Cortex of kidney (tissue), 1 donor: ENCODE measurements around the gene PLEK.
"Not testable (repeated sequence)": the region's sequence is repeated elsewhere in the genome, so short reads cannot be mapped to it uniquely, and the experiment has no call there.

Experiments used
- DNase-seq: peaks from one replicate; lab custom pipeline; 2025; lab: John Stamatoyannopoulos, UW

Gene PLEK

DNA sequence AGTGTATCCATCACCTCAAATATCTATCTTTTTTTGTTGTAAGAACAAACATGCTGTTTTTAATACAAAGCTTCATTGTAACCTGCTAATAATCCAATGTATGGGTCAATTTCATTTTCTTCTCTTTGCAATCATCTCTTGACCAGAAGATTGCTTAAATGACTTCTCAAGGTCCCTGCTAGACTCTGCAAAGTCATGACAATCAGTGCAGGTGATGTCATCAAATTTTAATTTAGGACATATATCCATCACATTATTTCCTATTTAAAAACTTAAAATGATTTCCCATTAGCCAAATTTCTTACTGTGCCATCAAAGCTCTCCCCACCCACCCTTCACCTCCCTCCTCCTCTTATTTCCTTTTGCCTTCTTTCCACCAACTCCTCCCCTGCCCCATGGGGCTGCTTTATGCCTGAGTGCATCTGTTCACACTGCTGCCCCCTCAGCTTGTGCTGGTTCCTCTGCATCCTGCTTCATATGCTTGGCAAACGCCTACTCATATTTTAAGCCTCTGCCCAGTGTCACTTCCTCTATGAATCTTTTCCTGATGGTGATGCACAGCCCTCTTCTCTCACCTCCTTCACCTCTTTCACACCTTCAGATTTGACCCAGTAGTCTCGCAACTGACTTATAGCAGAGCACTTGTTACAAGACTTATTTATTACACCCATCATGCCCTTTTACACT is 20.3 kb downstream of the PLEK start:
- DNase-seq, result no peak

DNA sequence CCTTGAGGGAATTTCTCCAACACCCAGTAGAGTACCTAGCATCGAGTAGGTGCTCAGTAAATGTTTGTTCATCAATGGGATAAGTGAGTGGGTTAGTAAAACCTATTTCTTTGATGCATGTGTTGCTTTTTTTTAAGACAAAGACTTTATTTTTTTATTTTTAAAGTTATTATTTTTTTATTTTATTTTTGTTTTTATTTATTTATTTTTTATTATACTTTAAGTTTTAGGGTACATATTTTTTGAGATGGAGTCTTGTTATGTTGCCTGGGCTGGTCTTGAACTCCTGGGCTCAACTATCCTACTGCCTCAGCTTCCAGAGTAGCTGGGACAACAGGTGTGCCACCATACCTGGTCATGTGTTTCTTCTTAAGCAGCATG is 20.8 kb downstream of the PLEK start:
- no peak for DNase-seq

DNA sequence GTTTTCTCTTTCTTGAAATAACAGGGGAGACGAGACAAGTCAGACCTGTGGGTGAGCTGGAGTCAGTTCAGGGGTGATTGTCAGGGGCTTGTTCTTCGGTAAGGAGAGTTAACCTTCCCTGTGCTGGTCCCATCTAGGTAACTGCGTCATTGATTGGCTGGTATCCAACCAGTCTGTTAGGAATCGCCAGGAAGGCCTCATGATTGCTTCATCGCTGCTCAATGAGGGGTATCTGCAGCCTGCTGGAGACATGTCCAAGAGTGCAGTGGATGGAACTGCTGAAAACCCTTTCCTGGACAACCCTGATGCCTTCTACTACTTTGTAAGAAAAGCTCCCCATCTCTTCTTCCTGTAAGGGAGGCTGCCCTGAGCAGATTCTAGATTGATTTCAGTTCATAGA is 21.3 kb downstream of the PLEK start:
- no peak for DNase-seq

DNA sequence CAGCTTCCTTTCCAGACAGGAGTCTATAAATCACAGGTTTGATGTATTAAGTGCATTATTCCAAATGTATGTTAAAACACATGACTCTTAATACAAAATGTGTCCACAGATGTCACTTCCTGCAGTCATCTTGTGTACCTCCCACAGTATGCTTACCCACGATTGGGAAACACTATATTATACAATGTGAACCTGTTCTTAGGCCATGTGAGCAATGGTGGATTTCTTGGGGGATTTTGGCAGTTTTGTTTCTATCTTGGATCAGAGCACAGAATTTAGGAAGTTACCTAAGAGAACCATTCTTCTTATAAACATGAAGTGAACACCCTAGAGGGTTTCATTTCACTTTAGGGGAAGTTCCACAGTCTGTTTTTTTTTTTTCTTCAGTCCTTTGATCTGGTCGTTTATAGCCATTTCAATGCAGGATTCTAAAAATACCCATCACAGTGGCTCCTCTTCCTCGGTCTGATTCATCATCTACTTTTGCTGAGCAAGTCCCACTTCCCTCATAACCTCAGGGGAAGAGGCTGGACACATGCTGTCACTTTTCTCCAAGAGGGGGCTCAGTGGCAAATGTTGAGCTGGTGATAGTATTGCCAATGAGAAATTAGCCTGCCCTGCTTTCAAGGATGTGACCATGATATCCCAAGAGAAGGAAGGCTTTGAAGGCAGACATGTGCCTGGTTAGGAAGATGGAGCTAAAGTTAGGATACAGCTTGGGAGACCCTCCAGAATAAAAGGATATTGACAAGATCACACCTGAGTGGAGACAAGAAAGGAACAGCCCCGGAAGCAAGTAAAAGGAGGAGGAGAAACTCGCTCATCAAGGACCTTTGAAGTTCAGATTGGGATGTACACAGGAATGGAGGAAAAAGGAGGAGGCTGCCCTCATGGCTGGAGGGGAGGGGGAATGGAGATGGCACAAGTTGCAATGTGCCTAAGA is 22.6 kb downstream of the PLEK start:
- DNase-seq, result no peak

DNA sequence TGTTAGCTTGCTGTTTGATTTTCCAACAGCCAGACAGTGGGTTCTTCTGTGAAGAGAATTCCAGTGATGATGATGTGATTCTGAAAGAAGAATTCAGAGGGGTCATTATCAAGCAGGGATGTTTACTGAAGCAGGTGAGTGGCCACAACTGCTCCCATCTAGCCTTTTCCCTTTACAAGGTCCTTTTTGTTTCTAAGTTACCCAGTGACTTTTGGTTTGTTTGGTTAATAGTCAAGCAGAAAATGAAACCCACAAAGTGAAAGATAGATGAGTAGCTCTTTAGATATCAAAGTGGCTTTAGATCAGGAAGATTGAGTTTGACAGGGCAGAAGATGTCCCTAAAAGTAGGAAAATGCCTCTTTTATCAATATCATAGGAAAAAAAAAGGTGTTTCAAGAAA is 23.3 kb downstream of the PLEK start:
- no peak for DNase-seq

DNA sequence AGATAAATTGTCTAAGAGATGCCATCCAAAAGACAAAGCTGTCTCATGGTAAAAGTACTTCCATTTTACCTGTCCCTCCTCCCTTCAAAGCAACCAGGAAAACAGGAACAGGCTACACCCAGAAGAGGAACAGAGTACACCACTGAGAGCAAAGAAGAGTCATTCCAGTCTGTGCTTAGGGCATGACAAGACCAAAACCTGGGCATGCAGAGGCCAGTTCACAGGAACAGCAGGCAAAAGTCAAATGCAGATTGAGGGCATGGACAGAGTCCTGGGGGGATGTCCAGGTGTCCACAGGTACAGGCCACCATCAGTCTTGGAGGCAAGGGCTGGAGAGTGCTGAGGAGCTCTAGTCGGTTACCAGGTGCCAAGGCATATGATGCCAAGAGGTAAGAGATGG is 23.7 kb downstream of the PLEK start:
- DNase-seq, result no peak

DNA sequence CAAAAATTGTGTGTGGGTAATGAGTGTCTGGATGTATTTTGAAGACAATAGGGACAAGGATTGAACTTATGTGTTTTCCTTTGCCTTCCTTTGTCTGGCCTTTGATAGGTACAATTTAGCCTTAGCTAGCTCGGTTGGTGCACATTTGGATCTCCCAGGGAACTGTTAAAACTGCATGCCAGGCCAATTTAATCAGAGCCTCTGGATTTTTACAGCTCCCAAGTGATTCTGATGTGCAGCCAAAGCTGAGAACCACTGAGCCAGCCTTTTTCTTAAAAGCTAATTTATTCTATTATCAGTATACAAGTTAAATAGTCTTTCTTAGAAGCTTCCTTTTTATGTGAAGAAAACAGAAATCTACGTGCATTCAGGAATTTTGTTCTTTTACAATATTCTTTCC is 25.0 kb downstream of the PLEK start:
- DNase-seq, result no peak

DNA sequence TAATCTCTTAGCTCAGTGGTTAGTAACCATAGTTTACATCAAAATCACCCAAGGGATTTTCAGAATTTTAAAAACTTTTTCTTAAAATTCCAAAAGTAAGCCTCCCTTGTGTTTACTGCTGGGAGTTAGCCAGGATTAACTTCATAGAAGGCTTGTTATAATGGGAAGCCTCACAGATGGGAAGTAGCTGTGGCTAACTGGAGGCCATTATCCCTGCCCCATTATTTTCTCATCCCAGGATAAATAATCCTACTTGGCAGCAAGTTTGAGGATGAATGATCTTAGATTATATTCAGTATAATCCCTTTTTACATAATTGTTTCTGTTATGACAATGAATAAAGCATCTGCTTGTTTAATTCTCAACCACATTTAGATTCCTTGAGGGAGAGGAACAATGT is 25.5 kb downstream of the PLEK start:
- no peak for DNase-seq

DNA sequence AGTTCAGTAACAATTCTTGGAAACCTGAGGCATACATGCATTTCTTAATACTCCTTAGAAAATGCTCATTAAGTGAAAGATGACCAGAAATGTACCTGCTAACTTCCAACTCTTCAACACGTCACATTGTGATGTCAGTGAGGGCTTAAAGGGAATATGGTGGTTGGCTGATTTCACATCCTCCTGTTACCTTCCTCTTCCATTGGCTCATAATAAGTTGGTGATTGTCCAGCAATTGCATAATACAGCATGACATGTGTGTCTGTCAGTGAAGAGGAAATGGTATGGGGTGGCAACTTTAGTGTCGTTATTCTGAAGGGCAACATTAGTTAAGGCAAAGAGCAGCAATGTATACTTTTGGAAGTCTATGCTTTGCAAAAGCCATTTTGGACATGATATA is 26.0 kb downstream of the PLEK start:
- no peak for DNase-seq

DNA sequence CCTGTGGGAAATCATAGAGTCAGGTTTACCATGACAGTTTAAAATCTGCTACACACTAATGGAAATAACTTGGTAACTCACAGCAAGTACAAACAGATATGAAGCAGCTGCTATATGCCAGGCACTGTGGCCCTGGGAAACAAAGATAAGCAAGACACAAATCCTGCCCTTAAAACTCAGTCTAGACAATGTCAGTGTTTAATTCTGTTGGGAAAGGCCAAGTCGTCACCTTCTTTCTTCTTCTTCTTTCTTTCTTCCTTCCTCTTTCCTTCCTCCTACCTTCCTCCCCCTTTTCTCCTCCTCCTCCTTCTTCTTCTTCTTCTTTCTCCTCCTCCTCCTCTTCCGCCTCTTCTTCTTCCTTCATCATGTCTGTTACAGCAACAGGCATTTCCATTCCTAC is 26.8 kb downstream of the PLEK start:
- DNase-seq, result no peak

DNA sequence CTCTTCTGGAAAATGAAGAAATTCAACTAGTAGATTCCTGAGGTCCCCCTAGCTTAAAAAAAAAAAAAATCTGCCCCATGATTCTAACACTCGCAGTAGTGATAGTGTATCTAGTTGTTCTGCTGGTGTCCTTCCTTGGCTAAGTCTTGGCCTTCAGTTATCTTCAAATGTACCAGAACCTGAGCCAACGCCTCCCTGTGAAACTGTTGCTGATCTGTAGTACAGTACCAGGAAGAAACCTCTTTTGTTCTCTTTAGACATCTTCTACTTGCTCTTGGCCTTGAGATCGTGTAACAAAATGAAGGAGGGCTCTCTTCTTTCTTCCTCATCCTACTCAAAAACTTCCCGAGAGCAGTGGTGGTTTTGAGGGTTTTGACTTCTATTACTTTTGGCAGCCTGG is 31.0 kb downstream of the PLEK start:
- DNase-seq, result no peak

DNA sequence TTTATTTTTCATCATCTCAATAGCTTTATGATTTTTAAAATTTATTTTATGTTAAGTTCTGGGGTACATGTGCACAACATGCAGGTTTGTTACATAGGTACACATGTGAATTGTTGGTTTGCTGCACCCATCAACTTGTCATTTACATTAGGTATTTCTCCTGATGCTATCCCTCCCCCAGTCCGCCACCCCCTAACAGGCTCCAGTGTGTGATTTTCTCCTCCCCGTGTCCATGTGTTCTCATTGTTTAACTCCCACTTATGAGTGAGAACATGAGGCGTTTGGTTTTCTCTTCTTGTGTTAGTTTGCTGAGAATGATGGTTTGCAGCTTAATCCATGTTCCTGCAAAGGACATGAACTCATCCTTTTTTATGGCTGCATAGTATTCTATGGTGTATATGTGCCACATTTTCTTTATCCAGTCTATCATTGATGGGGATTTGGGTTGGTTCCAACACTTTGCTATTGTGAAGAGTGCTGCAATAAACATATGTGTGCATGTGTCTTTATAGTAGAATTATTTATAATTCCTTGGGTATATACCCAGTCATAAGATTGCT is 32.7 kb downstream of the PLEK start:
- DNase-seq, result not testable (repeated sequence)

DNA sequence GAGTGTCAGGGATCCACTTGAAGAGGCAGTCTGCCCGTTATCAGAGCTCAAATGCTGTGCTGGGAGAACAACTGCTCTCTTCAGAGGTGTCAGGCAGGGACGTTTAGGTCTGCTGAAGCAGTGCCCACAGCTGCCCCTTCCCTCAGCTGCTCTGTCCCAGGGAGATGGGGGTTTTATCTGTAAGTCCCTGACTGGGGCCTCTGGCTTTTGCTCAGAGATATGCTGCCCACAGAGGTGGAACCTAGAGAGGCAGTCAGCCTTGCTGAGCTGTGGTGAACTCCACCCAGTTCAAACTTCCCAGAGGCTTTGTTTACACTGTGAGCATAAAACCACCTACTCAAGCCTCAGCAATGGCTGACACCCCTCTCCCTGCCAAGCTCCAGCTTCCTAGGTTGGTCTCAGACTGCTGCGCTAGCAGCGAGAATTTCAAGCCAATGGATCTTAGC is 38.1 kb downstream of the PLEK start:
- no peak for DNase-seq

DNA sequence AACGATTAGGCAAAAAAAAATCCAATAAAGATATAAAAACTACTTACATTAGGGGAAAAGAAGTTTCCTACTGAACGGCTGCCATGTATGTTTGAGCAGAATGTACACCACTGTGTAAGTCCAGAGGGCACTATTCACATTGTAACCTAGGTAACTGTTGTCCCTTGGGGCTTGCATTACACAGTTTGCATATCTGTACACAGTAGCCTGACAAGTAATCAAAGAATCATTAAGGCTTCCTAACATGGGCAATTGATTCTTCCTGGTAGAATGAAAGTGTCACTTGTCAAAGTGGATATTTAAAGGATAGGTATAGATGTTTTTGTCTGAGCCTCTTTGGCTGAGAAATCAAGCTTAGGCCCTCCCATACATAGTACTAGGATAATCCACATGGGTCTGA is 39.1 kb downstream of the PLEK start:
- no peak for DNase-seq

DNA sequence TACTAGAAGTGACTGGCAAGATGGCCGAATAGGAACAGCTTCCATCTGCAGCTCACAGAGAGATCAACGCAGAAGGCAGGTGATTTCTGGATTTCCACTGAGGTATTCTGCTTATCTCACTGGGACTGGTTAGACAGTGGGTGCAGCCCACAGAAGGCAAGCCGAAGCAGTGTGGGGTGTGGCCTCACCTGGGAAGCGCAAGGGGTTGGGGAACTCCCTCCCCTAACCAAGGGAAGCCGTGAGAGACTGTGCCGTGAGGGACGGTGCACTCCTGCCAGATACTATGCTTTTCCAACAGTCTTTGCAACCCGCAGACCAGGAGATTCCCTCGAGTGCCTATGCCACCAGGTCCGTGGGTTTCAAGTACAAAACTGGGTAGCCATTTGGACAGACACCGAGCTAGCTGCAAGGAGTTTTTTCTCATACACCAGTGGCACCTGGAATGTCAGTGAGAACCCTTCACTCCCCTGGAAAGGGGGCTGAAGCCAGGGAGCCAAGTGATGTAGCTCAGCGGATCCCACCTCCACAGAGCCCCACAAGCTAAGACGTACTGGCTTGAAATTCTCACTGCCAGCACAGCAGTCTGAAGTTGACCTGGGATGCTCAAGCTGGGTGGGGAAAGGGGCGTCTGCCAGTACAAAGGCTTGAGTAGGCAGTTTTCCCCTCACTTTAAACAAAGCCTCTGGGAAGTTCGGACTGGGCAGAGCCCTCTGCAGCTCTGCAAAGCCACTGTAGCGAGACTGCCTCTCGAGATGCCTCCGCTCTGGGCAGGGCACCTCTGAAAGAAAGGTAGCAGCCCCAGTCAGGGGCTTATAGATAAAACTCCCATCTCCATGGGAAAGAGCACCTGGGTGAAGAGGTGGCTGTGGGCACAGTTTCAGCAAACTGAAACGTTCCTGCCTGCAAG is 40.1 kb downstream of the PLEK start:
- DNase-seq, result no peak

DNA sequence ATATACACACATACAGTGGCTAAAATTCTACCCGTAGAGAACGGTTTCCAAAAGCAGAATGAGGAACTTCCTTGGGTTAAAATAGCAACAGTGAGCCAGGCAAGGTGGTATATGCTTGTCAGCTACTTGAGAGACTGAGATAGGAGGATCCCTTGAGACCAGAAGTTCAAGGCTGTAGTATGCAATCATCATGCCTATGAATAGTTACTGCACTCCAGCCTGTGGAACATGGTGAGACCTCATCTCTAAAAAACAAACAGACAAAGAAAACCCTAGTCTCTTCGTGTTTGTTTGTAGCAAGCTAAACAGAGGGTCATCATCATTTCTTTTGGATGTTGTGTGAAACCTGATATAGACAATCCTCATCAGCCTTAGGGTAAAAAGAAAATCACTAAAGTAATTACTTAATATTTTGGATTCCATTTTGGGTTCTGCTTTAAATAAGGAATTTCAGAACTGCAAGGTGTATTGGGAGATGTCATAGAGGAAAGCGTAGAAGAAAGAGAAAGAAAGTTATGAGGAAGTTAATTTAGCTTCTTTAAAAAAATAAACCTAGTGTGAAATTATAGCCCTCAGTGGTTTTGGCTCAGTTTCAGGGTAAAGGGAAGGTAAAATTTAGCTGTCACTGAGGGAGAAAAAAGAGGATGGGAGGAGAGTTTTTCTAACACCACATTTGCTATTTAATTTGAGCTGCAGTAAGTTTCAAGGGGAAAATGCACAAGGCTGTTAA is 46.5 kb downstream of the PLEK start:
- no peak for DNase-seq

DNA sequence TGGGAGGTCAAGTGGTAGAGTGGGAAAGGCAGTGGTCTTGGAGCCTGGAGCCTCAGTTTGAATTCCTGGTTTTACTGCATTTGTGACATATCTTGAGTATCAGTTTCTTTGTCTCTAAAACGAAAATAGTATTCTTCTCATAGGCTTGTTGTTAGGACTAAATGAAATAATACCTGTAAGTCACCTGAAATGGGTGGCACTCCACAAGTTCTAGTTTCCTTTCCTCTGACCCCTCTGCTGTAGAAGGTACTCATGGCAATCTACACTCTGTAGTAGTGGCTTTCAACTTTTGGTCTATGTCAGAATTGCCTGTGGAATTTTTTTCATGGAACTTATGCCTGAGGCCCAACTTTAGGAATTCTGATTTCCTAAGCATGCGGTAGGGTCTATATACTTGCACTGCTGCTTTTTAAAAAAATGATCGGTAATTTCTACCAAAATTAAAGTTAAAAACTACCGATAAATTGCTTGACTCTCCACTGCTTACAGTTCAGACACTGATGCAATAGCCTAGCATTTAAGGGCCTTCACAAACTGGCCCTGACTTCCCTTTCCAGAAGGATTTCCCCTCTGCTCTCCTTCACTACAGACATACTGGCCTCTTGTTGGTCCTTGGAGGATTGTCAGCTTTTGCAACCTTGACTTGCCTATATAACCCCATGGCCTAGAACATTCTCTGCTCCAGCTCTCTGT is 47.2 kb downstream of the PLEK start:
- no peak for DNase-seq

DNA sequence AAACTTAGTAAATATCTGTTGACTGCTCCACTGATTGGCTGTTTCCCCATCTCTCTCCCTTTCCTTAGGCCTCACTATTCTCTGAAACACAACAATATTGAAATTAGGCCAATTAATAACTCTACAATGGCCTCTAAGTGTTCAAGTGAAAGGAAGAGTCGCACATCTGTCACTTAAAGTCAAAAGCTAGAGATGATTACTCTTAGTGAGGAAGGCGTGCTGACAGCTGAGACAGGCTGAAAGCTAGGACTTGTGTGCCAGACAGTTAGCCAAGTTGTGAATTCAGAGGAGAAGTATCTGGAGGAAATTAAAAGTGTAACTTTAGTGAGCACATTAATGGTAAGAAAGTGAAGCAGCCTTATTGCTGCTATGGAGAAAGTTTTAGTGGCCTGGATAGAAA is 48.4 kb downstream of the PLEK start:
- DNase-seq, result no peak

DNA sequence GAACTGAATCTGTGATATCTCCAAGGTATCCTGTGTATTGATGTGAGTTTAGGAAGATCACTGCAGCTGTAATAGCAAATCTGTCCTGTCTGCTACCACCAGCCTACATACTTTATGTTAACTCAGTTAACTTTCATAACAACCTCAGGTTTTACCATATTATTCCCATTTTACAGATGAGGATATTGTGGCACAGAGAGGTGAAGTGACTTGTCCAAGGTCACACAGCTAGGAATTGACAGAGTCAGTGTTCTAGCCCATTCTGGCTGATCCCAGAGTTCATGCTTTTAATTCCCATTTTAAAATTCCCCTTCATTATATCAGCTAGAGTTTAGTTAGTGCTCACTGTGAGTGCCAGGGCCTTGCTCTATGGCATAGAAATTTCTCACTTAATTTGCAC is 49.4 kb downstream of the PLEK start:
- no peak for DNase-seq

DNA sequence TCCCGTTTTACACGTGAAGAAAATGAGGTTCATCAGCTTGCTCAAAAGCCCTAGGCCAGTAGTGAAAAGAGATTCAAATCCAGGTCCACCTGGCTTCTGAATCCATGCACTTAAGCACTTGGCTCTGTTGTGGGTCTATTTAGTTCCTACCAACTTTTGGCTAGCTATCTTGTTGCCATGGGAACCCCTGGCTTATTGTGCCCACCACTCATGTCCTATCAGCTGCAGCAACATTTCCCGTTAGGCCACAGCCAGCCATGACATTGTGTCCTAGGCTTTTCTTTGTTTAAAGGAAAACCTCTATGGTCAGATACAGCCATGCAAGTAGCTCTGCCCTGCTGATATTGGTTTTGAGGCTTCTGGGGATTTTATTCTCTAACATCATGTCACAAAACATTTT is 49.8 kb downstream of the PLEK start:
- DNase-seq, result no peak

DNA sequence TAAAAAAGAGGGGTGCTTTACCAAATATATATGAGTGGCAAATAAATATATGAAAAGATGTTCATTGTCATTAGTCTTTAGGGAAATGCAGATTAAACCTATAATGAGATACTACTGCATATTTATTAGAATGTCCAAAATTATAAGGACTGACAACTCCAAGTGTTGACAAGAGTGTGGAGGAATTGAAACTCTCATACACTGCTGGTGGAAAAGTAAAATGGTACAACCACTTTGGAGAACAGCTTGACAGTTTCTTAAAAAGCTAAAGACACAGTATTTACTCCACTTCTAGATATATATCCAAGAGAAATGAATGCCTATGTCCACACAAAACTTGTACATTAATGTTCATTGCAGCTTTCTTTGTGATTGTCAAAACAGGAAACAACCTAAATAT is 50.4 kb downstream of the PLEK start:
- no peak for DNase-seq
